NCI-H446 (cell line): ENCODE results near the gene ADAM8.
A peak's percentile ranks its signal among the peaks of the same experiment; 100 is the strongest.
"Not testable (repeated sequence)": the region's sequence is repeated elsewhere in the genome, so short reads cannot be mapped to it uniquely, and the experiment has no call there.

Experiments used
- DNase-seq, 2 experiments: peaks; one replicate each; lab custom pipeline; 2025; lab: John Stamatoyannopoulos, UW

ADAM8 gene

DNA sequence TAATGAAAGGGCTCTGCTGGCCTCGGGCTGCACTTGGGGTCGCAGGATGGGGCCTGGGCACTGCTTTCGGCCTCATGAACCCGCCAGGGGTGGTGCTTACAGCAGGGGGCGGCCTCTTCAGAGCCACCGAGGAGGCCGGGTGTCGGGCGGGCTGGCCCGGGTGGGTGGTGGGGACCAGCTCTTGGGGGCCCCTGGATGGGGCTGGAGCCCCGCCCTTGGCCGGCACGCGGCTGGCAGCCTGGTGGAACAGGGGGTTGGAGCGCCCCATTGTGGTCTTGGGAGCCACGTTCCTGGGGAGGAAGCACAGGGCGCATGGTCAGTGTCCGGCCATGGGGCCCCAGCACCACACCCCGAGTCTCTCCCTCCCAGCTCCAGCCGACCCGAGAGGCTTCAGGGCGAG is 8.8 kb downstream of the ADAM8 start:
- DNase-seq: no peak

DNA sequence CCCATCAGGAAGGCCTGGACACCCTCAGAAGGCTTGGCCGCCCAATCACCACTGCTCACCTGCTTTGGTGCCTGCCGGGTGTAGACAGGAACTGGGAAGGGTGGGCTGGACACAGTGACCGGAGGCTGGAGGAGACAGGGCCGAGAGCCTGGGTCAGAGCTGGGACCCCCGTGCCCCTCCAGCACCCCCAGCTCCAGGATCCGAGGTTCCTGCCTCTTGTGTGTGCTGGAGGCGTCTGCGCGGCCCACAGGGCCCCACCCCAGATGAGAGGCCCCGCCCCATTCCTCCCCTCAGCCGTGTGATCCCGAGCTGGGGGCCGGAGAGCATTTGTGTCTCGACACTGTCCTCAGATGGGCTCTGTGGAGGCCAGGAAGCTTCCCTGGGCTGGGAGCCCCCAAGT is 9.4 kb downstream of the ADAM8 start:
- DNase-seq: no peak

DNA sequence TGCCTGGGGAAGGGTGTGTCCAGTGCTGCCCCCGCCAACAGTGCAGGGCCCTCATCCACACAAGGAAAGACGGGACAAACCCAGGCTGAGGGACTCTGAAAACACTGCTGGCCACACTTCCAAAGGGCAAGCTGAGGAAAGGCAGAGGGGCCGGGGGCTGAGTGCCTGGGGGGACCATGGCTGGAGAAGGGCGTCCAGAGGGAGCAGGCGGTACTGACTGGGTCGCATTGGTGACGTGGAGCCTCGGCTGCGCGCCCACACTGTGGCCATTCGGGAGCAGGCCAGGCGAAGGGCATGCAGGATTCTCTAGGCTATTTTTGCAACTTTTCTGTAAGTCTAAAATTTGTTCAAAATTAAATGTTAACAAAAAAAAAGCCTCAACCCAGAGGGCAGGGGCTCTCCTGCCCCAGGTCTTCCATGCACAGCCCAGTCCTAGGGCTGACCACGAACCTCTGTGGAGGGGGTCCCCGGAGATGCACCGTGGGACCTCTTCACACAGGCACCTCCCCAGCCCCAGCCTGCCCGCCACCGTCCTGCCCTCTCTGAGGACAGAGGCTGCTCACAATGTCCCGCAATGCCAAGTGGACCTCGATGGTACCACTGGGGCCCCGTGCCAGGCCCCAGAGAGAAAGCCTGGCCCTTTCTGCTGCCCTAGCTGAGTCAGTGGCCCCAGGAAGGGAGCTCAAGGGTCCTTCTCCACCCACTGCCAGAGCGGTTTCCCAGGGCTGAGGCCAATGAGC is 10.4 kb downstream of the ADAM8 start:
- DNase-seq: no peak

DNA sequence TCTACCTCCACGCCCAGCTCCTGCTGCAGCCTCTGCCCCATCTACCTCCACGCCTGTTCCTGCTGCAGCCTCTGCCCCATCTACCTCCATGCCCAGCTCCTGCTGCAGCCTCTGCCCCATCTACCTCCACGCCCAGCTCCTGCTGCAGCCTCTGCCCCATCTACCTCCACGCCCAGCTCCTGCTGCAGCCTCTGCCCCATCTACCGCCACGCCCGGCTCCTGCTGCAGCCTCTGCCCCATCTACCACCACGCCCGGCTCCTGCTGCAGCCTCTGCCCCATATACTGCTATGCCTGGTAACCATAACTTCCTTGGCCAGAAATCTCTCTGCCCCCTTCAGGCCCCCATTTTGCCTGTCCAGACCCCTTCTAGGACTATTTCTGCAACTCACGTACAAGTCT is 11.6 kb downstream of the ADAM8 start:
- DNase-seq: not testable (repeated sequence)

GRCh38 chr10:133264461-133264860 is 12.2 kb downstream of the ADAM8 start:
- no peak for DNase-seq

- no peak for DNase-seq
Measured at GRCh38 chr10:133263674-133264073, 13.0 kb downstream of the ADAM8 start.

GRCh38 chr10:133262696-133263095 is 14.0 kb downstream of the ADAM8 start:
- DNase-seq: no peak

DNA sequence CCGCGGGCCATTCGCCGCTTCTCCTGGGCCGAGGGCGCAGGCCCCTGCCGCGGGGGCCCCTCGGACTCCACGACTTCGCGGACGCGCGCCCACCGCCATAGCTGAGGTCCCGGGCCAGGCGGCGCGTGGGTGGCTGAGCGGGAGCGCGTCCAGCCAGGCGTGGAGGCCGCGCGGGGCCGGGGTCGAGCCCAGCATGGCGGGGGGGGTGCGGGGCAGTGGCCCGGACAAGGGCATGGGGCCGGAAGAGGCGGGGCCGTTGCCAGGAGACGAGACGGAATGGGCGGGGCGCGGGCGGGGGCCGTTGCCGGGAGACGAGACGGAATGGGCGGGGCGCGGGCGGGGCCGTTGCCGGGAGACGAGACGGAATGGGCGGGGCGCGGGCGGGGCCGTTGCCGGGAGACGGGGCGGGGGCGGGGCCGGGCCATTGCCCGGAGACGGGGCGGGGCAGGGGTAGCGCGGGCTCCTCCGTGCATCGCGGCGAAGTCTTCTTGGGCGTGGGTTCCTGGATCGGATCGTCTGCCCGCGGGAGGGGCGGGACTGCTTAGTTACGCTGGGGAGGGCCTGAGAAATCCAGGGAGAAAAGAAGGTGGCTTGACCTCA is 14.8 kb downstream of the ADAM8 start:
- peak in 1 of 2 experiments; percentile 62 for DNase-seq

DNA sequence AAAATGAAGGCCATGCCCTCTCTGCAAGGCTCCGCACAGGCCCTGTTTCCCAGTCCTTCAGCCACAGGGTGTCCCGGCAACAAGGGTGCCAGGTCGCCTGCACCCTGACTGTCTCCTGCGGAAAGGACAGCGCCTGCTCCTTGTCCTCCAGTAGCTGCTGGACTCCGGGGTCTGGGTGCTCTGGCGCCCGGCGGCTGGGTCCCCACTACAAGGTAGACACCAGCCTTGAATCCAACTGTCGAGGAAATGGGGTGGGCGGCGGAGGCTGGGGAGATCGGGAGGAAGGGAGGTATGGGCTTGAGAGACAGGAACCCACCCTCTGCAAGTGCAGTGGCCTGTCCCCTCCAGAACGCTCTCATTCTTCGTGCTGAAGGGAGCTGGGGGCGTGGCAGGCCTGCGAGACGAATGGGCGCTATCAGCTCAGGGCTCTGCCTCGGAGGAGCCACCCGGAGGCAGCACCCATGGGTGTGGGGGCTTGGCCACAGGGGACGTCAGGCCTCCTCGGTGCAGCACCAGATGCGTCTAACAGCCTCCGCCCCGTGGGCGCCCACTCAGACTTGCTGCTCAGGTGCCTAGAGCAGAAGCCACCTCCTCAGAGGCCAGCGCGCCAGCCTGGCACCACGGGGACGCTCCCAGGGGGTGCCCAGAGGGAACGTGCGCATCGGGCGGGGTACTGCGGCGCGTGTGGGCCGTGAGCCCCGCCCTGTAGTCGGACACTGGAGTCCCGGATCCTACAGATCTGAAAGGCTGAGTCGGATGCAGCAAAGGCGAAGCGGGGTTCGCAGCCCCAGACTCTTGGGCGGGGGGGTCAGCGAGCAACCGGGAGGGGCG is 15.6 kb downstream of the ADAM8 start:
- DNase-seq: no peak

DNA sequence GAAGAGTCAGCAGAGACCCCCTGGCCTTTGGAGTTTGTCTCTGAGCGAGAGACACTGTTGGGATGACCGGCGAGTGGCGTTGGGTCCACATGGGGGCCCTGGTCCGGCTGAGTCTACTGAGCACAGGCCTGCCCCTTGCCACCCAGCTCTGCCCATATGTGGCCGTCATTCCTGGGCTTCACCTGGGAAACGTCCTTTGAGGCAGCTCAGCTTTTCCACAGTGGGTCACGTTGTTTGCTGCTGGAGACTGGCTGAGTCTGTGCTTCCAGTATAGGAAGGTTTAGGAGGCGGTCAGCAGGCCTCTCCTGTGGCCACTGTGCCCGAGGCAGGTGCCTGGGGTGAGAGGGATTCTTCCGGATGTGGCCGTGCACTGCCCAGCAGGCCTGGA is 17.1 kb downstream of the ADAM8 start:
- DNase-seq: no peak

- no peak for DNase-seq
Measured at GRCh38 chr10:133258818-133259601, 17.7 kb downstream of the ADAM8 start.

DNA sequence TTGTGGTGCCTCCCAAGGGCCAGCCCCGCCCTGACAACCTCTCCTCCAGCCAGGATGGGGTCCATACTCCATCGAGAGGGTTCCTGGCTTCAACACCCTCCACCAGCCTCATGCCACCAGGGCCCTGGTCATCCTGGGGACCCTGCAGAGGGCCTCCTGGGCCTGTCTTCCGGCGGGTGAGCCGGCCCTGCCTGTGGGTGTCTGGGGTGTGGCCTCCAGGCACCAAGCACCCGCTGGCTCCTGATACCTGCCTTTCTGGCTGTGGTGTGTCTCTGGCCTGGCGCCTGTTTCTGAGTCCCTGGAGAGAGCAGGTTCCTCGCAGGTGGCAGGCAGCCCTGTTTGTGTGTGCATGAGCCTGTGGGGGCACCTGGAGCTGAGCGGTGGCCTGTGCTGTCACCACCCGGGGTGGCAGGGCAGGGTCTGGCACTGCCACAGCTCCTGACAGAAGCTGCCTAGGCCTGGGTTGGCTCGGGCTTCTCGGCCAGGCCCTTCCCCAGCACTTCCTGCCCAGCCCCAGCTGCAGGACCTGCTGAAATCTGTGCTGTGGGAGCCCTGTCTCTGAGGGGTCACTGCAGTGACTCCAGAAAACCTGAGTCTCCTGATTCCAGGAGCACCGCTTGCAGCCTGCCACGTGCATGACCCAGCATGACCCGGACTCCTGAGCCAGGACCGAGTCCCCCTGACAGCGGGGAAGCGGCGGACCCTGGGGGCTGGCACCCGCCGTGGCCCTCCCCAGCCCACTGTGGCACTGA is 18.4 kb downstream of the ADAM8 start:
- no peak for DNase-seq

- no peak for DNase-seq
Measured at GRCh38 chr10:133257489-133258065, 19.1 kb downstream of the ADAM8 start.

DNA sequence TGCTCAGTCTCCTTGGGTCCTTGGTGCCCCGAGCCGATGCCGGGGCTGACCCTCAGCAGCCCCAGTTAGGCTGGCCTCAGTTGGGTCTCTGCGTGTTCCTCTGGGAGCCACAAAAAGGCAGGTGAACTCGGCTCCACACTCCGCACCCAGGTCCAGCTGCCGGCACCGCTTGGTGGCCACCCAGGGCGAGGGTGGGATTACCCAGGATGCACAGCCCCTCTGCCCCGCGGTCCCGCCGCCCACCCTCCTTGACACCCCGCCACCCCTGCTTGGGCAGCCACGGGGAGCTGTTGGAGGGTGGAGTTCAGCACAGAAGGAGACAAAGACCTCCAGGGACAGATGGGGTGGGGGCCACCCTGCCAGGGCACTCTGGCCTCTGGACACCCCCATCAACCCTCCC is 21.3 kb downstream of the ADAM8 start:
- no peak for DNase-seq

DNA sequence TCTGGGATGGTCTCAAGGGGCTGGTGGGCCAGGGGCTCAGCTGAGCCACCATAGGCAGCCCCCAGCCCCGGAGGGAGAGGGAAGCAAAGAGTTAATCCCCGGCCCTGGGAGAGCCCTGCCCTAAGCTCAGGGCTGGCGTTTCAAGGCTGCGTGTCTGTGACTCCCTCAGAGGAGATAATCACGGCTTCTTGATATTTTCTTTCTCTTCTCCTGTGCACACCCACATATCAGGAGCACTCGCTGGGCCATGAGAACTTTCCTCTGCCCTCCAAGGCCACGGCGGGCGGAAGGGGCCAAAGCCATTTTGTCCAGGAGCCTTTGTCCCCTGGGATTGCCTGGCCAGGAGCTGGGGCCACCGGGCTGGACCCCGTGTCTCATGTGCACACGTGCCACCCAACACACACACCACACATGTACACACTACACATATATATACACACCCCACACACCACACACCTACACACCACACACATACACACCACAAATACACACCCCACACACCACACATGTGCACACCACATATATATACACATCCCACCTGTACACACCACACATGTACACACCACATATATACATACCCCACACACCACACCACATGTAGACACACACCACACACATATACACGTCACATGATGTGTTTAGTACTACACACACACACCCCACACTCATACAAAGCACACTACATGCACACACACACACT is 22.1 kb downstream of the ADAM8 start:
- no peak for DNase-seq

- DNase-seq: no peak
Measured at GRCh38 chr10:133253361-133253955, 23.2 kb downstream of the ADAM8 start.

- DNase-seq: no peak
Measured at GRCh38 chr10:133252223-133252552, 24.5 kb downstream of the ADAM8 start.

DNA sequence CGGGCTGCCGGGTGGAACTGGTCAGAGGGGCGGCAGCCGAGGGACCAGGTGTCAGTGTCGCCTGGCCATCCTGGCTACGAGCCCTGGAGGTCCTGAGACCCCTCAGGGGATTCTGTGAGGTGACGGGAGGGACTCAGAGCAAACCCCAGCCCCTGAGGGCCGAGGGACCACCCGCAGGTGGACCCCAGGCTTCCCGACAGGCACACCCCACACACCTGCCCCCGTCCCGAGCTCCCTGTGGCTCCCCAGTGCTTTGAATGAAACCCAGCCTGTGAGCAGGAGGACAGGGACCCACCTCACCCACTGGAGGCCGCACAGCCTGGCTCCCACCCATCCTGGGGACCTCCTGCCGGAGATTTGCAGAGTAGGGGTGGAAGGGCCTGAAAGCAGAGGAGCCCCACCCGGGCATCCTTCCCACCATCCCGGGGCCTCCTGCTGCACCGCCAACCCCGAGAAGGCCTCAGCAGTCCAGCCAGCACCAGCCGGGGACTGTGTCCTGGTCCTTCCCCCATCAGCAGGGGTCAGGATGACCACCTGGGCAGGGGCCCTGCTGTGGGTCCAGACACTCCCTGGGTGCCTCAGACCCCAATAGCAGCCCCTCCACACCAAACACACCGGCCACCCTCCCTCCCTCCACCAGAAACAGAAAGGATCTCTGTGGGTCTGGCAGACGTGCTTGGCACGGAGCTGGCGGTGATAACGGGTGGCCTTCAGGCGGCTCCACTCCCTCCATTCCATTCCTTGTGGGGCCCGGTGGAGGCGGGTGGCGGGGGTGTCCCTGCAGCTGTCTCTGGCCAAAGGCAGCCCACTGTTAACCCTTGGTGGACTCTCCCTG is 25.1 kb downstream of the ADAM8 start:
- DNase-seq: no peak
